ENCODE data around the gene RET. TPM values are rescaled to one million over a fixed set of nuclear protein-coding genes. Genes with fewer than 3 reads are reported as not detected.

The RET gene
- total and polyA plus RNA-seq, 2 of the 8 experiments (the other 6 are each of a cell fraction or from before 2014, with no cell fraction given) = 6.7 to 8.4 TPM

- Histone ChIP-seq H4K20me1 (replicated peaks in 1 of 2; ENCODE audit: control insufficient read depth in 1 of 2, insufficient read depth in 2 of 2, low read length in 2 of 2) (no peaks in the 10 kb centered on the region), H3K14ac (ENCODE audit: insufficient read length) (no peak overlapping the region), H3K4me1 (replicated peaks in 1 of 4; ENCODE audit: control insufficient read depth in 3 of 4, insufficient read depth in 4 of 4, low read length in 3 of 4) (no peaks in the 10 kb centered on the region), H3K23me2 (ENCODE audit: low read depth, low read length) (no peaks in the 10 kb centered on the region), H4K5ac (ENCODE audit: insufficient read length, low read depth, low read length) (no peak overlapping the region), H3K79me2 (ENCODE audit: control insufficient read depth in 1 of 2, insufficient read depth in 2 of 2, low read length in 2 of 2) (no peaks in the 10 kb centered on the region), H3K27me3 (replicated peaks in 1 of 4; ENCODE audit: control insufficient read depth in 3 of 4, extremely low read depth in 1 of 4, insufficient read depth in 3 of 4, low read length in 3 of 4) (no peaks in the 10 kb centered on the region), H2AK5ac (ENCODE audit: low read depth, low read length) (no peak overlapping the region), H3K4me3 (ENCODE audit: extremely low read depth in 1 of 4, insufficient read depth in 2 of 4, low read depth in 3 of 4, low read length in 4 of 4) (no peak overlapping the region), H2BK12ac (ENCODE audit: low read depth, low read length) (no peak overlapping the region), H3K4me2 (ENCODE audit: insufficient read depth in 1 of 2, low read depth in 2 of 2, low read length in 2 of 2) (no peak overlapping the region), H3K27ac (ENCODE audit: low read depth, low read length) (no peak overlapping the region), H3K56ac (replicated peaks; ENCODE audit: insufficient read length, low read depth, low read length) (no peak overlapping the region), H4K91ac (replicated peaks; ENCODE audit: insufficient read length, low read length) (no peak overlapping the region), H3K9me3 (ENCODE audit: insufficient read depth in 2 of 2, low read depth in 1 of 2, low read length in 1 of 2) (no peaks in the 10 kb centered on the region), H2BK120ac (replicated peaks; ENCODE audit: low read depth, low read length) (no peak overlapping the region), H3K79me1 (ENCODE audit: low read depth, low read length) (no peaks in the 10 kb centered on the region), H3K4ac (replicated peaks; ENCODE audit: insufficient read length, low read depth, low read length) (no peak overlapping the region), H3K18ac (ENCODE audit: extremely low read depth, low read length) (no peak overlapping the region), H2BK5ac (ENCODE audit: low read depth, low read length) (no peak overlapping the region), H3K9ac (replicated peaks in 1 of 4; ENCODE audit: extremely low read depth in 1 of 4, low read depth in 3 of 4, low read length in 3 of 4) (no peak overlapping the region), H3K36me3 (ENCODE audit: control insufficient read depth in 2 of 4, insufficient read depth in 4 of 4, low read length in 3 of 4) (no peaks in the 10 kb centered on the region), H2BK20ac (ENCODE audit: low read length) (no peak overlapping the region), H2AFZ (ENCODE audit: low read length) (no peak overlapping the region), H4K8ac (ENCODE audit: extremely low read depth, insufficient read depth, low read length) (no peak overlapping the region), H3K23ac (ENCODE audit: insufficient read length) (no peak overlapping the region), H2BK15ac (ENCODE audit: low read length) (no peak overlapping the region)
- DNase-seq (ENCODE audit: low read depth in 1 of 2, low spot score in 2 of 2) (no peak), FAIRE-seq (no peak)
- ChIA-PET CTCF (ENCODE audit: partially characterized antibody) (interaction anchor here (1.1 to 1.5 kb wide), 2 partner anchors 9 to 248 kb away, joined by 3 read pairs; no protein-coding TSS in a partner anchor), POLR2A (ENCODE audit: partially characterized antibody) (no interaction called here)
- 85% methylated on average over 14 of the region's 17 CpGs; no CpG with 5 or more reads in 1 of the 2 experiments for WGBS, 2 experiments (ENCODE audit: extremely low coverage in 1 of 2, insufficient coverage in 1 of 2, insufficient read length in 1 of 2, insufficient replicate concordance in 2 of 2, low coverage in 1 of 2, low lambda C conversion rate in 2 of 2, missing lambda C conversion rate in 1 of 2)
- TF ChIP-seq SUZ12 (IDR thresholded peaks at IDR 0.05; ENCODE audit: low read length) = no peak
- TF ChIP-seq CHD1 (IDR thresholded peaks at IDR 0.05; ENCODE audit: low read depth, low read length) = no peak
- TF ChIP-seq POLR2AphosphoS5 (IDR thresholded peaks at IDR 0.05; ENCODE audit: low read depth, low read length) = no peak
- TF ChIP-seq CBX5 (IDR thresholded peaks at IDR 0.05; ENCODE audit: low read depth, low read length) = no peak
- no peak for TF ChIP-seq ATF3 (IDR thresholded peaks at IDR 0.05; ENCODE audit: insufficient read depth, low read depth, low read length)
- no peak for TF ChIP-seq POU5F1 (IDR thresholded peaks at IDR 0.05; ENCODE audit: low read depth, low read length)
- TF ChIP-seq FOSL1 (IDR thresholded peaks at IDR 0.05; ENCODE audit: insufficient read depth, low read depth, low read length) = no peak
- no peak for TF ChIP-seq CTBP2 (IDR thresholded peaks at IDR 0.05; ENCODE audit: borderline replicate concordance, insufficient read depth, insufficient read length, low read length)
- TF ChIP-seq, protein P1, sequence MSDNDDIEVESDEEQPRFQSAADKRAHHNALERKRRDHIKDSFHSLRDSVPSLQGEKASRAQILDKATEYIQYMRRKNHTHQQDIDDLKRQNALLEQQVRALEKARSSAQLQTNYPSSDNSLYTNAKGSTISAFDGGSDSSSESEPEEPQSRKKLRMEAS (IDR thresholded peaks at IDR 0.05) = no peak
- TF ChIP-seq RAD21 (IDR thresholded peaks at IDR 0.05 in 1 of 2, conservative IDR thresholded peaks at IDR 0.05 in 1 of 2; ENCODE audit: low read depth in 2 of 2, low read length in 2 of 2) = no peak
- TF ChIP-seq JUN (IDR thresholded peaks at IDR 0.05; ENCODE audit: low read depth, low read length) = no peak
- no peak for TF ChIP-seq PHF8 (conservative IDR thresholded peaks at IDR 0.05; ENCODE audit: low read depth, low read length)
Measured at GRCh38 chr10:43111921-43112607, 35.2 kb downstream of the RET start.

Measured in H1 (cell line).